HTERT RPE-1 (cell line): ENCODE measurements around the gene BIN2.
"Not testable (repeated sequence)": the region's sequence is repeated elsewhere in the genome, so short reads cannot be mapped to it uniquely, and the experiment has no call there.

Experiments
- in situ Hi-C: fragments of 300-500 bp; cut with MboI; formaldehyde crosslinking; loops from 4 replicates; pipeline ENCODE4 v1.14.3; 2020; ENCODE audit warnings: low sequenced_read_pairs

The BIN2 gene

GRCh38 chr12:51318057-51318806 is 5.7 kb downstream of the BIN2 start:
- in situ Hi-C loops = not testable (repeated sequence)

GRCh38 chr12:51311389-51311788 is 12.6 kb downstream of the BIN2 start:
- in situ Hi-C loops = no loop called here

- in situ Hi-C loops = no loop called here
Measured at GRCh38 chr12:51307655-51308593, 16.1 kb downstream of the BIN2 start.

GRCh38 chr12:51306507-51306906 is 17.5 kb downstream of the BIN2 start:
- in situ Hi-C loops = no loop called here

GRCh38 chr12:51300768-51301167 is 23.2 kb downstream of the BIN2 start:
- in situ Hi-C loops = not testable (repeated sequence)

GRCh38 chr12:51295651-51296050 is 28.3 kb downstream of the BIN2 start:
- in situ Hi-C loops = no loop called here

- in situ Hi-C loops = not testable (repeated sequence)
Measured at GRCh38 chr12:51294097-51294496, 29.9 kb downstream of the BIN2 start.

GRCh38 chr12:51293696-51294095 is 30.3 kb downstream of the BIN2 start:
- in situ Hi-C loops = no loop called here

GRCh38 chr12:51291603-51292513 is 32.1 kb downstream of the BIN2 start:
- in situ Hi-C loops = not testable (repeated sequence)

- in situ Hi-C loops = no loop called here
Measured at GRCh38 chr12:51285843-51286242, 38.1 kb downstream of the BIN2 start.

GRCh38 chr12:51281202-51281924 is 42.6 kb downstream of the BIN2 start:
- in situ Hi-C loops = no loop called here

GRCh38 chr12:51275088-51275487 is 48.9 kb downstream of the BIN2 start:
- in situ Hi-C loops = no loop called here

- in situ Hi-C loops = not testable (repeated sequence)
Measured at GRCh38 chr12:51272810-51273209, 51.2 kb downstream of the BIN2 start.

- in situ Hi-C loops = no loop called here
Measured at GRCh38 chr12:51270951-51271518, 52.9 kb downstream of the BIN2 start.

- in situ Hi-C loops = no loop called here
Measured at GRCh38 chr12:51270067-51270950, 53.7 kb downstream of the BIN2 start, which contains the start of gene SMAGP. Gene SMAGP, minus strand, starts transcription at chr12:51270415. Its CDS starts 1,137 bp downstream, at chr12:51269278.

- in situ Hi-C loops = no loop called here
Measured at GRCh38 chr12:51269174-51270066, 54.6 kb downstream of the BIN2 start.

GRCh38 chr12:51265024-51265423 is 59.0 kb downstream of the BIN2 start:
- in situ Hi-C loops = no loop called here

- in situ Hi-C loops = no loop called here
Measured at GRCh38 chr12:51264297-51264696, 59.7 kb downstream of the BIN2 start.
